ENCODE results near the gene CHIT1.
A peak's percentile ranks its signal among the peaks of the same experiment; 100 is the strongest.
"Not testable (repeated sequence)": the region's sequence is repeated elsewhere in the genome, so short reads cannot be mapped to it uniquely, and the experiment has no call there.

CHIT1 gene

GRCh38 chr1:203251466-203251865 lies 22.0 kb upstream of the CHIT1 start:
- no peak overlapping the region for H3K27ac ChIP-seq
- DNase-seq (ENCODE audit: low spot score), result no peak
- ChIA-PET CTCF (interaction anchor here (0.6 to 4.1 kb wide), 5 partner anchors 12 to 128 kb away, joined by 3 to 32 read pairs (median 4); no protein-coding TSS in a partner anchor), POLR2A (ENCODE audit: low non-redundant PET) (no interaction called here)
- TF ChIP-seq CTCF (conservative IDR thresholded peaks at IDR 0.05; ENCODE audit: low read depth), result no peak

- CTCF ChIA-PET, result interaction anchor here (0.6 to 4.1 kb wide), 4 partner anchors 12 to 87 kb away, joined by 3 to 32 read pairs (median 4); no protein-coding TSS in a partner anchor
- DNase-seq (ENCODE audit: low spot score), result peak; percentile 46
- TF ChIP-seq CTCF (conservative IDR thresholded peaks at IDR 0.05; ENCODE audit: low read depth), result no peak
- POLR2A ChIA-PET (ENCODE audit: low non-redundant PET), result no interaction called here
- no peak overlapping the region for H3K27ac ChIP-seq
These were observed 21.4 kb upstream of the CHIT1 start for GRCh38 chr1:203250911-203251310.

- DNase-seq (ENCODE audit: low spot score), result no peak
- no peak for TF ChIP-seq CTCF (conservative IDR thresholded peaks at IDR 0.05; ENCODE audit: low read depth)
- ChIA-PET CTCF (interaction anchor here (0.6 to 2.6 kb wide), 6 partner anchors 10 to 409 kb away, joined by 3 to 25 read pairs (median 4); no protein-coding TSS in a partner anchor), POLR2A (ENCODE audit: low non-redundant PET) (no interaction called here)
- no peak overlapping the region for H3K27ac ChIP-seq
These were observed 15.3 kb upstream of the CHIT1 start for GRCh38 chr1:203244776-203245175.

- POLR2A ChIA-PET (ENCODE audit: low non-redundant PET); DNase-seq (ENCODE audit: low spot score); H3K27ac ChIP-seq: not testable (repeated sequence)
- CTCF ChIA-PET, result interaction anchor here (0.6 to 1.2 kb wide), 2 partner anchors 25 to 80 kb away, joined by 4 read pairs; no protein-coding TSS in a partner anchor
These were observed 12.2 kb upstream of the CHIT1 start for GRCh38 chr1:203241708-203242107.

- H3K27ac ChIP-seq, result no peak overlapping the region
- POLR2A ChIA-PET (ENCODE audit: low non-redundant PET), result no interaction called here
- no peak for TF ChIP-seq CTCF (conservative IDR thresholded peaks at IDR 0.05; ENCODE audit: low read depth)
- DNase-seq (ENCODE audit: low spot score), result no peak
- CTCF ChIA-PET, result interaction anchor here (0.6 to 2.5 kb wide), 4 partner anchors 11 to 1046 kb away, joined by 3 to 12 read pairs (median 4); no protein-coding TSS in a partner anchor
These were observed 10.2 kb upstream of the CHIT1 start for GRCh38 chr1:203239526-203240305.

- DNase-seq (ENCODE audit: low spot score), result no peak
- no peak for TF ChIP-seq CTCF (conservative IDR thresholded peaks at IDR 0.05; ENCODE audit: low read depth)
- CTCF ChIA-PET, result interaction anchor here (1.0 to 2.5 kb wide), 2 partner anchors 12 to 28 kb away, joined by 3 to 12 read pairs; no protein-coding TSS in a partner anchor
- POLR2A ChIA-PET (ENCODE audit: low non-redundant PET), result no interaction called here
- no peak overlapping the region for H3K27ac ChIP-seq
These were observed 9.6 kb upstream of the CHIT1 start for GRCh38 chr1:203239081-203239480.

GRCh38 chr1:203238535-203238934 lies 9.1 kb upstream of the CHIT1 start:
- DNase-seq (ENCODE audit: low spot score), result no peak
- ChIA-PET CTCF (interaction anchor here (1.0 to 2.5 kb wide), 2 partner anchors 13 to 29 kb away, joined by 3 to 12 read pairs; no protein-coding TSS in a partner anchor), POLR2A (ENCODE audit: low non-redundant PET) (no interaction called here)
- no peak overlapping the region for H3K27ac ChIP-seq
- no peak for TF ChIP-seq CTCF (conservative IDR thresholded peaks at IDR 0.05; ENCODE audit: low read depth)

- DNase-seq (ENCODE audit: low spot score); POLR2A ChIA-PET (ENCODE audit: low non-redundant PET); H3K27ac ChIP-seq: not testable (repeated sequence)
- CTCF ChIA-PET, result interaction anchor here (0.9 kb wide), 1 partner anchor 32 kb away, joined by 3 read pairs; no protein-coding TSS in a partner anchor
These were observed 5.4 kb upstream of the CHIT1 start for GRCh38 chr1:203234901-203235300.

All from RWPE1 (cell line).